ENCODE measurements around the gene GYG2.
"Not testable (repeated sequence)": the region's sequence is repeated elsewhere in the genome, so short reads cannot be mapped to it uniquely, and the experiment has no call there.

The GYG2 gene

GRCh38 chrX:2828344-2828958 lies at the start of gene GYG2:
Gene GYG2, plus strand, starts transcription at chrX:2828930. Its CDS starts 1,259 bp downstream, at chrX:2830189.
- no peak for DNase-seq (ENCODE audit: low read depth)

- DNase-seq (ENCODE audit: low read depth): not testable (repeated sequence)
Measured at GRCh38 chrX:2780472-2781225, 48.1 kb upstream of the GYG2 start.

- DNase-seq (ENCODE audit: low read depth): no peak
Measured at GRCh38 chrX:2781226-2781571, 47.5 kb upstream of the GYG2 start.

GRCh38 chrX:2781698-2782097 lies 47.0 kb upstream of the GYG2 start:
- no peak for DNase-seq (ENCODE audit: low read depth)

GRCh38 chrX:2782171-2782570 lies 46.6 kb upstream of the GYG2 start:
- no peak for DNase-seq (ENCODE audit: low read depth)

- DNase-seq (ENCODE audit: low read depth): no peak
Measured at GRCh38 chrX:2782778-2783177, 46.0 kb upstream of the GYG2 start.

GRCh38 chrX:2784026-2784425 lies 44.7 kb upstream of the GYG2 start:
- DNase-seq (ENCODE audit: low read depth): no peak

- no peak for DNase-seq (ENCODE audit: low read depth)
Measured at GRCh38 chrX:2785538-2785937, 43.2 kb upstream of the GYG2 start.

GRCh38 chrX:2788980-2789379 lies 39.8 kb upstream of the GYG2 start:
- DNase-seq (ENCODE audit: low read depth): no peak

- no peak for DNase-seq (ENCODE audit: low read depth)
Measured at GRCh38 chrX:2789569-2789968, 39.2 kb upstream of the GYG2 start.

GRCh38 chrX:2793752-2794151 lies 35.0 kb upstream of the GYG2 start:
- DNase-seq (ENCODE audit: low read depth): no peak

- DNase-seq (ENCODE audit: low read depth): no peak
Measured at GRCh38 chrX:2794336-2794735, 34.4 kb upstream of the GYG2 start.

- not testable (repeated sequence) for DNase-seq (ENCODE audit: low read depth)
Measured at GRCh38 chrX:2796808-2797207, 31.9 kb upstream of the GYG2 start.

- no peak for DNase-seq (ENCODE audit: low read depth)
Measured at GRCh38 chrX:2799369-2799768, 29.4 kb upstream of the GYG2 start.

- DNase-seq (ENCODE audit: low read depth): not testable (repeated sequence)
Measured at GRCh38 chrX:2799980-2800379, 28.8 kb upstream of the GYG2 start.

GRCh38 chrX:2801223-2801622 lies 27.5 kb upstream of the GYG2 start:
- no peak for DNase-seq (ENCODE audit: low read depth)

- DNase-seq (ENCODE audit: low read depth): not testable (repeated sequence)
Measured at GRCh38 chrX:2802376-2803090, 26.2 kb upstream of the GYG2 start.

GRCh38 chrX:2803486-2803885 lies 25.2 kb upstream of the GYG2 start:
- DNase-seq (ENCODE audit: low read depth): not testable (repeated sequence)

- DNase-seq (ENCODE audit: low read depth): not testable (repeated sequence)
Measured at GRCh38 chrX:2804106-2804843, 24.5 kb upstream of the GYG2 start.

- not testable (repeated sequence) for DNase-seq (ENCODE audit: low read depth)
Measured at GRCh38 chrX:2804858-2805257, 23.9 kb upstream of the GYG2 start.

GRCh38 chrX:2811271-2811670 lies 17.5 kb upstream of the GYG2 start:
- DNase-seq (ENCODE audit: low read depth): no peak

GRCh38 chrX:2812161-2812907 lies 16.4 kb upstream of the GYG2 start:
- DNase-seq (ENCODE audit: low read depth): peak; percentile 20

Data from activated gamma-delta T cell treated with anti-CD3 and anti-CD28 coated beads, Interleukin-2, amount 50 U/mL, for 16 hours (primary cell).